GM18520 (cell line): ENCODE data around the gene LBX2.

ENCODE experiments used
- ATAC-seq: cut with Tn5 transposase; IDR thresholded peaks from one replicate; pipeline ENCODE4 v1.9.1; 2021; ENCODE audit not compliant: unreplicated experiment

The LBX2 gene

GRCh38 chr2:74526649-74527230 lies 27.3 kb upstream of the LBX2 start:
- no peak for ATAC-seq

GRCh38 chr2:74525717-74526648 lies 26.6 kb upstream of the LBX2 start, which contains the start of gene DQX1:
DQX1 (minus strand) TSS chr2:74526231; CDS start chr2:74525729, 502 bp downstream.
- no peak for ATAC-seq

GRCh38 chr2:74524955-74525716 lies 25.7 kb upstream of the LBX2 start:
- no peak for ATAC-seq

GRCh38 chr2:74524005-74524404 lies 24.6 kb upstream of the LBX2 start:
- ATAC-seq, result no peak

GRCh38 chr2:74522516-74522915 lies 23.1 kb upstream of the LBX2 start:
- no peak for ATAC-seq

GRCh38 chr2:74516650-74517049 lies 17.2 kb upstream of the LBX2 start:
- no peak for ATAC-seq

- no peak for ATAC-seq
Measured at GRCh38 chr2:74515981-74516633, 16.7 kb upstream of the LBX2 start.

GRCh38 chr2:74515271-74515980 lies 16.0 kb upstream of the LBX2 start:
- ATAC-seq, result no peak

GRCh38 chr2:74514368-74515270 lies 15.2 kb upstream of the LBX2 start, which contains the start of gene TLX2:
TLX2 (plus strand) TSS chr2:74514450; CDS start chr2:74514807, 357 bp downstream.
- ATAC-seq, result no peak

GRCh38 chr2:74513605-74514367 lies 14.4 kb upstream of the LBX2 start:
- no peak for ATAC-seq

GRCh38 chr2:74512744-74513604 lies 13.6 kb upstream of the LBX2 start:
- no peak for ATAC-seq

GRCh38 chr2:74511104-74511989 lies 11.9 kb upstream of the LBX2 start:
- ATAC-seq, result no peak

- ATAC-seq, result no peak
Measured at GRCh38 chr2:74510272-74510671, 10.9 kb upstream of the LBX2 start.

- ATAC-seq, result no peak
Measured at GRCh38 chr2:74507926-74508520, 8.6 kb upstream of the LBX2 start.

GRCh38 chr2:74507145-74507925 lies 7.9 kb upstream of the LBX2 start, which contains the start of gene PCGF1:
PCGF1 (minus strand) TSS chr2:74507695; CDS start chr2:74507668, 27 bp downstream.
- peak; percentile 78 for ATAC-seq
